ENCODE results near the gene POLE.

POLE gene

GRCh38 chr12:132624910-132625630 is 62.1 kb downstream of the POLE start:
- DNase-seq: no peak

- no peak for DNase-seq
Observed at GRCh38 chr12:132624186-132624855, 62.8 kb downstream of the POLE start.

DNA sequence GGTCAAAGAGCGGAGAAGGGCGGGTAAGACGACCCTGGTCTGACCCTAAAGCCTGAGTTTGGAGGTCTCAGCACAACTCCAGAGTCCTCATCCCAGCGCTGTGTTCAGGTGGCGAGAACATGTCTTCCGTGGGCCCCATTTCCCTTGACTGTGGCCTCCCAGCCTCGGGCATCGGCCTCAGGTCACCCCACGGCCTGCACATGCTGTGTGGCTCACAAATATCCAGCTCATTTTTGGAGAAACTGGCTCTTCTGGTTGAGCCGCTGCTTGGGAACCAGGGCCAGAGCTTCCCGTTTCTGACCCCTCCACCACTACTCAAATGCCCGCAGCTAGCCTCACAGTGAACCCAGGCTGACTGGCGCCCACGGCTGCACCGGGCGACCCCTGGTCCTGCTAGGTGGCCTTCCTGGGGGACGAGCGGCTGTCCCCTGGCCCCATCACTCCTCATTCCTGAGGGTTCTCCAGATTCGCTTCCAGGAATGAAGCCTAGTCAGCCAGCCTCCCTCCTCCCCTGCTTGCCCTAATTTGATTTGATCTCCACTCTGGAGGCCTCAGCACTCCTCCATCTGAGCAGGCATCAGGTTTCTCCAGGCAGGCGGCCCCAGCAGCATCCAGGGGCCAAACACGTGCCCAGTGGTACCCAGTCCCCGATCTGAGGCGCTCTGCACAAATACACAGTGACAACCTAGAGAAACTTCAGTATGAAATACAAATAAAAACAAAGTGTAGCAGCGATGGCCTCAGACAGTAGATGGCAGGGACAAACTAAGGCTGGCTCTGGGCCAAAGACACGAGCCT is 63.9 kb downstream of the POLE start:
- DNase-seq: no peak

- DNase-seq: peak in 1 of 2 donors; percentile 8
Observed at GRCh38 chr12:132622437-132623071, 64.6 kb downstream of the POLE start.

GRCh38 chr12:132621657-132622435 is 65.3 kb downstream of the POLE start:
- DNase-seq: no peak

DNA sequence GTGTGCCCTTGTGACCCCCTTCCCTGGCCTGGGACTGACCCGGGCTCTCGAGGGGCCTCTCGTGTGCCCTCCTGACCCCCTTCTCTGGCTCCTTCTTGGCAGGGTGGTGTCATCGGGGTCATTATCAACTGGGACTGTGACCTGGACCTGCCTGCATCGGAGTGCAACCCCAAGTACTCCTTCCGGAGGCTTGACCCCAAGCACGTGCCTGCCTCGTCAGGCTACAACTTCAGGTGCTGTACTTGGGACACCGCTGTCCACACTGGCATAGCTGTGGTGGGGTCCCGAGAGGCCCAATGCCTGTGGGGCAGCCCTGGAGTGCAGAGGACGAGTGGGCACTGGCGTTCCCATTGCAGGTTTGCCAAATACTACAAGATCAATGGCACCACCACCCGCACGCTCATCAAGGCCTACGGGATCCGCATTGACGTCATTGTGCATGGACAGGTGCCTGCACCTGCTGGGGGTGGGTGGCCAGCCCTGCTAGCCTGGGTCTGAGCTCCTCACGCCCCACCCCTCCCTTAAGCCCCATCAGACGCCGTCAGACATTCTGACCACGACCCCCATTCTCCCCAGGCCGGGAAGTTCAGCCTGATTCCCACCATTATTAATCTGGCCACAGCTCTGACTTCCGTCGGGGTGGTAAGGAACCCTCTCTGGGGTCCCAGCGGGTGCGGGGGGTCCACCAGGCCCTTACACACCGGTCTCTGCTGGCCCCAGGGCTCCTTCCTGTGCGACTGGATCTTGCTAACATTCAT is 66.1 kb downstream of the POLE start:
- no peak for DNase-seq

- DNase-seq: no peak
Observed at GRCh38 chr12:132620113-132620898, 66.8 kb downstream of the POLE start.

GRCh38 chr12:132619386-132620112 is 67.6 kb downstream of the POLE start:
- DNase-seq: no peak

DNA sequence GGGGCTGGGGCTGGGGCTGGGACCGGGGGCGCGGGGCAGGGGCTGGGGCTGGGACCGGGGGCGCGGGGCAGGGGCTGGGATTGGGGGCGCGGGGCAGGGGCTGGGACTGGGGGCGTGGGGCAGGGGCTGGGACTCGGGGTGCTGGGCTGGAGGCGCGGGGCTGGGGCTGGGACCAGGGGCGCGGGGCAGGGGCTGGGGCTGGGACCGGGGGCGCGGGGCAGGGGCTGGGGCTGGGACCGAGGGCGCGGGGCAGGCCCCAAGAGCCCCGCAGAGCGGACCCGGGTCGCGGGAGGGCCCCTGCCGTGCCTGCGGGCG is 68.1 kb downstream of the POLE start:
- DNase-seq: no peak

- no peak for DNase-seq
Observed at GRCh38 chr12:132618683-132619043, 68.5 kb downstream of the POLE start, which contains the start of gene P2RX2. TSS of gene P2RX2 (plus strand) at chr12:132618776. CDS start at chr12:132618817, 41 bp downstream.

- no peak for DNase-seq
Observed at GRCh38 chr12:132617822-132618682, 69.1 kb downstream of the POLE start.

DNA sequence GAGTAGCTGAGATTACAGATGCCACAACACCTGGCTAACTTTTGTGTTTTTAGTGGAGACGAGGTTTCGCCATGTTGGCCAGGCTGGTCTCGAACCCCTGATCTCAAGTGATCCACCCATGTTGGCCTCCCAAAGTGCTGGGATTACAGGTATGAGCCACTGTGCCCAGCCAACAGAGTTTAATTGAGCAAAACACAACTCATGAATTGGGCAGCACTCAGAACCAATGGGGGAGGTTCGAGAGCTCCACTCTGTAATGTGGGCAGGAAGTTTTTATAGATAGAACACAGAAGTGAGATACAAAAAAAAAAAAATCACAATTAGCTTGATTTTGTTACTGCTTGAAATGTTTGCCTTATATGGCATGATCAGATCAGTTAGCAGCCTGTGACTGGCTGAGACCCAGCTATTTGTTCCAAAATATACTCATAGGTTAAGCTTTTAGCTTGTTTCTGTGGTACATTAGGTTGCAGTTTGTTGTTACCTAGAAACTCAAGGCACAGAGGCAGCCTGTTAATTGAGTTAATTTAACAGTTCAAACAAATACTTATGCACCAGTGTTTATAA is 69.9 kb downstream of the POLE start:
- DNase-seq: no peak

- DNase-seq: no peak
Observed at GRCh38 chr12:132615579-132616038, 71.5 kb downstream of the POLE start.

DNA sequence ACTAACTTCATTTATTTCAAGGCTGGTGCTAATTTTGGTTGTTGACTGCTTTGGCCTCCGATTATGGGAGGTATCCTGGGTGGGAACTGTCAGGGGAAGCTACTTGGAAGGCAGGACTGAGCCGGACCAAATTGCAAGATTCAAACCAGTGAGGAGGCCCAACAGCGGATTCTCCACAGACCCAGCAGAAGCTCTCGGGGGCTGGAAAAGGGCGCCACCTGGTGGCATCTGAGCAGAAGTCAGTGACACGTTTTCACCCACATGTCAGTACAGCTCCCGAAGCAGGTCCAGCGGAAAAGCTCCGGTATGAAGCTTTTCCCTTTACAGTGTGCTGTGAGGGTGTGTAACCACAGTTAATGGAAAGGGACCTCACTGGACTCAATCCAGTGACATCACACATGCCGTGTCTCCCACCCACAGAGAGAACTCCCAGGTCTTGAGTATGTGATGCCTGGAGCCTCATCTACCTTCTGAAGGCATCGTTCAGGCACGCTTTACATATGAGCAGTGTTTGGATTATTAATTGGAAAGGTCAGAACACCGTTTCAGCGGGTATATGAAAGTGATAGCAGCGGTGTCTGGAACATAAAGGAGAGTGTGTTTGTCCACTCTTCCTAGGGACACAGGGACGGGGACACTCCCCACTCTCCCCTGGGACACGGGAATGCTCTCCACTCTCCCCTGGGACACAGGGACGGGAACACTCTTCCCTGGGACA is 72.1 kb downstream of the POLE start:
- DNase-seq: peak; percentile 35 to 68

DNA sequence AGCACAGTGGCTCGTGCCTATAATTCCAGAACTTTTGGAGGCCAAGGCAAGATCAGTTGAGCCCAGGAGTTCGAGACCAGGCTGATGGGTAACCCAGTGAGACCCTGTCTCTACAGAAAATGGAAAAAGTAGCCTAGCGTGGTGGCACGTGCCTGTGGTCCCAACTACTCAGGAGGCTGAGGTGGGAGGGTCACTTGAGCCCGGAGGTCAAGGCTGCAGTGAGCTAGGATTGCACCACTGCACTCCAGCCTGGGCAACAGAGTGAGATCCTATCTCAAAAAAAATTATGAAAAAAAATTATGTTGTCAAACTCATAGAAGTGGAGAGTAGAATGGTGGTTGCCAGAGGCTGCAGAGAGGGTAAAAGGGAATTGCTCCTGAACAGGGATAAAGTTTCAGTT is 73.1 kb downstream of the POLE start:
- DNase-seq: no peak

DNA sequence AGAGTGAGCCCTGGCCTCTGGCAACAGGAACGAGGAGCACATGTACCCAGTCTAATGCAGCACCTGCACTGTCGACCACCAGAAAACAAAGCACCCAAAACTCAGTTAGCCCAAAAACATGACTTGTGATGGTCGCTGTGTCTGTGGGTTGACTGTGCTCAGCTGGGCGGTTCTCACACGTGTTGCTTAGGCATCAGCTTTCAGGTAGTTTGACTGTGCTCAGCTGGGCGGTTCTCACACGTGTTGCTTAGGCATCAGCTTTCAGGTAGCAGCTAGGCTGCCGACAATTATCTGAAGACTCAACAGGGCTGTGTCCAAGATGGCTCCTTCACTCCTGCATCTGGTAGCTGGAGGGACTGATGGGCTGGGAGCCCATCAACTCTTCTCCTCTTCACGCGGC is 75.5 kb downstream of the POLE start:
- DNase-seq: no peak

DNA sequence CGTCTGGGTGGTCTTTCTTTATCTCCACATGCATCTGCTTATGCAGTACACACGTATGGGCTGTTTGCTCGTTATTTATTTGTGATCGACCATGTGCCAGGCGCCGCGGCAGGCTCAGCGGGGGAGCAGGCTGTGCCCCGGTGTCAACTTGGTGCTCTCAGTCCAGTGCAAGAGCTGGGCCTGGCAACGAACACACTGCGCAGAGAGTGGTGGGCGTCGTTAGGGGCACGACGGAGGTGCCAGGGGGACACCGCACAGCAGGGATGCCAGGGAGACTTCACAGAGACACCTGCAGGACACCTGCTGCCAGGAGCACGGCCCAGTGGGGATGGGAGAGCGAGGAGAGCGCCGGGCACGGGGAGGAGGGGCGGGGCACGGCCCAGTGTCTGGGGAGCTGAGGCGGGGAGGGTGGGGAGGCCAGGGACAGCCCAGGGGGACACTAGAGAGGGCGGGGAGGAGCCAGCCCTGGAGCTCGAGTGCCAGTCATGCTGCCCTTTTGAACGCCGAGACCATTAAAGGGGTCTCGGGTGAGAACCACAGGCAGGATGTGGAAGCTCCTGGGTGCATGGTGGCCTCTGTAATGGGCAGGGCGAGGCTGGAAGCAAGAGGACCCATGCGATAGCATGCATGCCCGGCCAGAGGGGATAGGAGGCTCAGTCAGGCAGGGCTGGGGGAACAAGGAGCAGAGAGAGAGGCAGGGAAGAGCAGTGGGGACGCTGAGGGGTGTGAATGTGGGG is 76.1 kb downstream of the POLE start:
- no peak for DNase-seq

All from bone marrow (tissue), 2 donors.